ENCODE measurements around the gene CENPQ. TPM values are rescaled to one million over a fixed set of nuclear protein-coding genes. Genes with fewer than 3 reads are reported as not detected.
"Not testable (repeated sequence)": the region's sequence is repeated elsewhere in the genome, so short reads cannot be mapped to it uniquely, and the experiment has no call there.

Gene CENPQ
- total RNA-seq, 2 donors from 2014 or later: 12.0 to 19.0 TPM

DNA sequence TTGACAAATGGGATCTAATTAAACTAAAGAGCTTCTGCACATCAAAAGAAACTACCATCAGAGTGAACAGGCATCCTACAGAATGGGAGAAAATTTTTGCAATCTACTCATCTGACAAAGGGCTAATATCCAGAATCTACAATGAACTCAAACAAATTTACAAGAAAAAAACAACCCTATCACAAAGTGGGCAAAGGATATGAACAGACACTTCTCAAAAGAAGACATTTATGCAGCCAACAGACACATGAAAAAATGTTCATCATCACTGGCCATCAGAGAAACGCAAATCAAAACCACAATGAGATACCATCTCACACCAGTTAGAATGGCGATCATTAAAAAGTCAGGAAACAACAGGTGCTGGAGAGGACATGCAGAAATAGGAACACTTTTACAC, 13.4 kb downstream of the CENPQ start:
- not testable (repeated sequence) for H3K4me1 Mint-ChIP-seq; H3K27ac Mint-ChIP-seq; H3K4me3 Mint-ChIP-seq; H3K27me3 Mint-ChIP-seq; H3K9me3 Mint-ChIP-seq; ATAC-seq (replicated peaks)
- peaks cover 48% of the 10 kb centered on the region for H3K36me3 Mint-ChIP-seq (ENCODE audit: low read depth)

DNA sequence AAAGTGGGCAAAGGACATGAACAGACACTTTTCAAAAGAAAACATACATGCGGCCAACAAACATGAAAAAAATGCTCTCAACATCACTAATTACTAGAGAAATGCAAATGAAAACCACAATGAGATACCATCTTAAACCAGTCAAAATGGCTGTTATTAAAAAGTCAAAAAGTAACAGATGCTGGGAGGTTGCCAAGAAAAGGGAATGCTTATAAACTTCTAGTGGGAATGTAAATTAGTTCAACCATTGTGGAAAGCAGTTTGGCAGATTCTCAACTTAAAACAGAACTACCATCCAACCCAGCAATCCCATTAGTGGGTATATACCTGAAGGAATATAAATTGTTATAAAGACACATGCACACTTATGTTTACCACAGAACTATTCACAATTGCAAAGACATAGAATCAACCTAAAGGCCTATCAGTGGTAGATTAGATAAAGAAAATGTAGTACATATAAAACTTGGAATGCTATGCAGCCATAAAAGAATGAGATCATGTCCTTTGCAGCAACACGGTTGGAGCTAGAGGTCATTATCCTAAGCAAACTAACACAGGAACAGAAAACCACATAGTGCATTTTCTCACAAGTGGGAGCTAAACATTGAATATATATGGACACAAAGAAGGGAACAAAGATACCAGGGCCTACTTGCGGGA, 16.3 kb downstream of the CENPQ start:
- Mint-ChIP-seq H3K4me3 (no peak overlapping the region), H3K4me1 (peaks cover 3% of the 10 kb centered on the region), H3K9me3 (no peaks in the 10 kb centered on the region), H3K27me3 (no peaks in the 10 kb centered on the region), H3K36me3 (ENCODE audit: low read depth) (peaks cover 20% of the 10 kb centered on the region), H3K27ac (no peak overlapping the region)
- no peak for ATAC-seq (replicated peaks)

DNA sequence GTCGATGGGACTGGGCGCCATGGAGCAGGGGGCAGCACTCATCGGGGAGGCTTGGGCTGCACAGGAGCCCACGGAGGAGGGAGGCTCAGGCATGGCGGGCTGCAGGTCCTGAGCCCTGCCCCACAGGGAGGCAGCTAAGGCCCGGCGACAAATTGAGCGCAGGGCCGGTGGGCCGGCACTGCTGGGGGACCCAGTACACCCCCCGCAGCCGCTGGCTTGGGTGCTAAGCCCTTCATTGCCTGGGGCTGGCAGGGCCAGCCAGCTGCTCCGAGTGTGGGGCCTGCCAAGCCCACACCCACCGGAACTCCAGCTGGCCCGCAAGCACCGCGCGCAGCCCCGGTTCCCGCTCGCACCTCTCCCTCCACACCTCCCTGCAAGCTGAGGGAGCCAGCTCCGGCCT, 18.7 kb downstream of the CENPQ start:
- peaks cover 21% of the 10 kb centered on the region for H3K36me3 Mint-ChIP-seq (ENCODE audit: low read depth)
- H3K27ac Mint-ChIP-seq; H3K4me1 Mint-ChIP-seq; ATAC-seq (replicated peaks); H3K27me3 Mint-ChIP-seq; H3K9me3 Mint-ChIP-seq; H3K4me3 Mint-ChIP-seq: not testable (repeated sequence)

DNA sequence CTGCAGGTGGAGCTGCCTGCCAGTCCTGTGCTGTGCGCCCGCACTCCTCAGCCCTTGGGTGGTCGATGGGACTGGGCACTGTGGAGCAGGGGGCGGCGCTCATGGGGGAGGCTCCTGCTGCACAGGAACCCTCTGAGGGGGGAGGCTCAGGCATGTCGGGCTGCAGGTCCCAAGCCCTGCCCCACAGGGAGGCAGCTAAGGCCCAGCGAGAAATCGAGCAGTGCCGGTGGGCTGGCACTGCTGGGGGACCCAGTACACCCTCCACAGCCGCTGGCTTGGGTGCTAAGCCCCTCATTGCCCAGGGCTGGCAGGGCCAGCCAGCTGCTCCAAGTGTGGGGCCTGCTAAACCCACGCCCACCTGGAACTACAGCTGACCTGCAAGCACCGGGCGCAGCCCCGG, 20.2 kb downstream of the CENPQ start:
- H3K27ac Mint-ChIP-seq; H3K4me1 Mint-ChIP-seq; ATAC-seq (replicated peaks); H3K4me3 Mint-ChIP-seq; H3K27me3 Mint-ChIP-seq; H3K9me3 Mint-ChIP-seq: not testable (repeated sequence)
- peaks cover 28% of the 10 kb centered on the region for H3K36me3 Mint-ChIP-seq (ENCODE audit: low read depth)

DNA sequence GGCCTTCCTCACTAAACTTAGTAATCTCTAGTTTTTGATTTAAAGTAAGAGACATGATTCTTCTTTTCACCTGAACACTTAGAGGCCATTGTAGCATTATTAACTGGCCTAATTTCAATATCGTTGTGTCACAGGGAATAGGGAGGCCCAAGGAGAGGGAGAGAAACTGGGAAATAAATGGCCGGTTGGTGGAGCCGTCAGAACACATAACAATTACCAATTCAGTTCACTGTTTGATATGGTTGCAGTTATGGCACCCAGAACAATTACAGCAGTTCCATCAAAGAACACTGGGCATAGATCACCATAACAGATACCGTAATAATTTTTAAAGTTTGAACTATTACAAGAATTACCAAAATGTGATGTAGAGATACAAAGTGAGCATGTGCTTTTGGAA, 27.5 kb downstream of the CENPQ start:
- H3K27ac Mint-ChIP-seq: no peak overlapping the region
- peaks cover 49% of the 10 kb centered on the region for H3K36me3 Mint-ChIP-seq (ENCODE audit: low read depth)
- no peaks in the 10 kb centered on the region for H3K27me3 Mint-ChIP-seq
- no peak overlapping the region for H3K4me3 Mint-ChIP-seq
- H3K4me1 Mint-ChIP-seq: no peaks in the 10 kb centered on the region
- H3K9me3 Mint-ChIP-seq: no peaks in the 10 kb centered on the region
- ATAC-seq (replicated peaks): no peak

DNA sequence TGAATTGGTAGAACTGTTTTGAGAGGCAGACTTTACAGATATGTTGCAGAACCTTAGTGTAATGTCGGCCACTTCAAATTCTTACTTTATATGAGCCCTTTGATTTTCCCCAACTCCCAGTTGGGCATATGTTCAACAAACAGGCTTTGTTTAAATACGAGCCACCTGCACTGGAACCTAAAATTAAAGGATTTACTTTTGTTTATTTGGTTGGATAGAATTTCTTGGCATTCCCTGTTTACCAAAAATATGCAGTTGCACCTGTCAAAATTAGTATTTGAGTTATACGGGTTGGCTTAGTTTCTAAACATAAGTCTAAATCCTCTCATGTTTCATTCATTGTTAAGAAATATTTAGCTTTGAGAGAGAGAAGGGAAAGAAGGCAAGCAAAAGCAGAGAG, 34.1 kb downstream of the CENPQ start:
- Mint-ChIP-seq H3K27me3 (no peaks in the 10 kb centered on the region), H3K4me3 (no peak overlapping the region), H3K27ac (no peak overlapping the region), H3K9me3 (no peaks in the 10 kb centered on the region), H3K4me1 (no peaks in the 10 kb centered on the region), H3K36me3 (ENCODE audit: low read depth) (peaks cover 2% of the 10 kb centered on the region)
- no peak for ATAC-seq (replicated peaks)

DNA sequence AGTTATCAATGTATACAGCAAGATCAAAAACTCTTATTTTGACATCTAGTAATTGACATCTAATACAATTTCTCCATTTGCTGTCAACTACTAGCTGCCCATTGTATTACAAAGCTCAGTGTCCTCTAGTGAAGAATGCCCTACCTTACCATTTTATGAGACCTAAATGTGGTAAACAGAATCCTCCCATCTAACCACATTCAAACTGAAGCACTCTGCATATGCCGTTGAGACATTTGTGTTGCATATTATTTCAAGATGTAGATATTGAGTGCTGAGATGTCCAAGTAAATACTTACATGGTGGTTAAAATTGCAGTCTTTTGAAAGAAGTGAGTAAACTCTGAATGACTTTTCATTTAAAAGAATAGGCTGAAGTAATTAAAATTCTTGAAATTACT, 36.0 kb downstream of the CENPQ start:
- no peaks in the 10 kb centered on the region for H3K4me1 Mint-ChIP-seq
- no peaks in the 10 kb centered on the region for H3K36me3 Mint-ChIP-seq (ENCODE audit: low read depth)
- no peak for ATAC-seq (replicated peaks)
- H3K27me3 Mint-ChIP-seq: no peaks in the 10 kb centered on the region
- no peak overlapping the region for H3K27ac Mint-ChIP-seq
- H3K9me3 Mint-ChIP-seq: no peaks in the 10 kb centered on the region
- H3K4me3 Mint-ChIP-seq: no peak overlapping the region

DNA sequence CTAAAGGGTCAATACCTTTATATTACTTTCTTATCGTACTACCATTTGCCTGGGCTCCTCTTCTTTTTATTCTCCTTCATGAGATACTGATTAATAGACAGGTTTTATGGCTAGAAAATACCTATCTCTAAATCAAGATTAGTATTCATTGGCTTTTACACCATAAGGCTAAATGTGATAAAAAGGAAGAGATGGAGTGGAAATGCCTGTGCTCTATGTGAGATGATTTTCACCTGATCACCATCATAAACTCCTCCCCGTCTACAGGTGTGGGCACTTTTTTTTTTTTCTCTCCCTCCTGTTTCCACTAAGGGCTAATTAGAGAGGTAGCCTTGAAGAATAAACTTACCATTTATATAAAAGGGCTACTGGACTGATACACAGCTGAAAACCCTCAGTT, 36.5 kb downstream of the CENPQ start, which contains the start of gene GLYATL3:
Gene GLYATL3, plus strand, starts transcription at position 301 of the 400 bp plus-strand sequence. CDS start 12,068 bp downstream, outside the sequence.
- H3K9me3 Mint-ChIP-seq: no peaks in the 10 kb centered on the region
- H3K27me3 Mint-ChIP-seq: no peaks in the 10 kb centered on the region
- H3K4me1 Mint-ChIP-seq: no peaks in the 10 kb centered on the region
- no peak within 1 kb of the TSS for H3K4me3 Mint-ChIP-seq
- no peak within 1 kb of the TSS for H3K27ac Mint-ChIP-seq
- no peaks in the 10 kb centered on the region for H3K36me3 Mint-ChIP-seq (ENCODE audit: low read depth)
- no peak for ATAC-seq (replicated peaks)

DNA sequence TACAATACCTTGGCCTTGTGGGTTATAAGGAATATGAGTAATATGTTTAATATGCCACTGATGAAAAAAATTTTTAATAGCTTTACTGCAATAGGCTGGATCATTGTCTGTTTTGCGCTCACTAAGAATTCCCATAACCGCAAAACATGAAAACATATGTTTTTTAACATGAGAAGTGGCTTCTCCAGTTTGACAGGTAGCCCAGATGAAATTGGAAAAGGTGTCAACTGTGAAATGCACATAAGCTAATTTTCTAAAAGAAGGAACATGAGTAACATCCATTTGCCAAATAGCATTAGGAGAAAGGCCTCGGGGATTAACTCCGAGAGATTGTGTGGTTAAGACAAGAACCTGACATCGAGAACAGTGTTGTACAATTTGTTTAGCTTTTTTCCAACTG, 41.5 kb downstream of the CENPQ start:
- Mint-ChIP-seq H3K27me3 (peaks cover 10% of the 10 kb centered on the region), H3K9me3 (peaks cover 4% of the 10 kb centered on the region), H3K27ac (no peak overlapping the region), H3K36me3 (ENCODE audit: low read depth) (no peaks in the 10 kb centered on the region), H3K4me1 (no peaks in the 10 kb centered on the region), H3K4me3 (no peak overlapping the region)
- ATAC-seq (replicated peaks): no peak

DNA sequence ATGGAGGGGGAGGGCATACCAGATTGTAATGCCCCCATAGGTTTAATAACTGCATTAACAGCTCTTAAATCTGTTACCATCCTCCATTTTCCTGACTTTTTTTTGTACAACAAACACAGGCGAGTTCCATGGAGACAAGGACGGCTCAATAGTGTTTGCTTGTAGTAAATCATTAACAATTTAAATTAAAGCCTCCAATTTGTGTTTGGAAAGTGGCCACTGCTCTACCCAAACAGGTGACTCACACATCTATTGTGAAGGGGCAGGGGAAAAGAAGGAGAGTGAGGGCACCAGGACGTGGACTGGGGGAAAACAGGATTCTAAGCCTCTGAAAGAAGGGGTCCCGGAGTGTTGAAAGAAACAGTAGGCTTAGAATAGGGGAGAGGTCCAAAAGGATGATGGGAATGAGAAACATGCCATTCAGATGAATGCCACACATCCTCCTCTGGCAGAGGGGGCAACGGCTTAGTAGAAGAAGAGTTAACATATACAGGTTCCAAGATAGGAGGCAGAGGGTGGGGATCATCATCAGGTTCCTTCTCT, 43.5 kb downstream of the CENPQ start:
- Mint-ChIP-seq H3K9me3 (peaks cover 4% of the 10 kb centered on the region), H3K36me3 (ENCODE audit: low read depth) (no peaks in the 10 kb centered on the region), H3K27ac (no peak overlapping the region), H3K4me1 (no peaks in the 10 kb centered on the region), H3K4me3 (no peak overlapping the region), H3K27me3 (peaks cover 14% of the 10 kb centered on the region)
- no peak for ATAC-seq (replicated peaks)

DNA sequence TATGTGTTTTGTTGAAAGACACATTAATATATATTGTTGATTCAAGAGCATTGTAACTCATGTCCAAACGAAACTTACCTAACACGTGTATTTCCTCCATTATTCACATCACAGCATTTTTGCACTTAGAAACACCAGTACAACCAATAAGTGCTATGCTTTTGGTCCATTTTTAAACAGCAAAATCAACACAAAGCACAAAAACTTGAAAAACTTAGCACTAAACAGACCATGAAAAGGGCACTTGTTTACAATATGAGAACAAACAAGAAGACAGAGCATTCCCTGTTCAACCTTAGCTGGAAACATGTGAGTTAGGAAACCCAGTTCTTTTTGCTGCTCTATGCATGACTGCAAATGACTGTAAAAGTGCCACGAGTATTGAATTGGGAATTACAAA, 46.2 kb downstream of the CENPQ start:
- Mint-ChIP-seq H3K27me3 (peaks cover 18% of the 10 kb centered on the region), H3K4me3 (no peak overlapping the region), H3K36me3 (ENCODE audit: low read depth) (no peaks in the 10 kb centered on the region), H3K4me1 (no peaks in the 10 kb centered on the region), H3K27ac (no peak overlapping the region), H3K9me3 (peaks cover 4% of the 10 kb centered on the region)
- ATAC-seq (replicated peaks): no peak

DNA sequence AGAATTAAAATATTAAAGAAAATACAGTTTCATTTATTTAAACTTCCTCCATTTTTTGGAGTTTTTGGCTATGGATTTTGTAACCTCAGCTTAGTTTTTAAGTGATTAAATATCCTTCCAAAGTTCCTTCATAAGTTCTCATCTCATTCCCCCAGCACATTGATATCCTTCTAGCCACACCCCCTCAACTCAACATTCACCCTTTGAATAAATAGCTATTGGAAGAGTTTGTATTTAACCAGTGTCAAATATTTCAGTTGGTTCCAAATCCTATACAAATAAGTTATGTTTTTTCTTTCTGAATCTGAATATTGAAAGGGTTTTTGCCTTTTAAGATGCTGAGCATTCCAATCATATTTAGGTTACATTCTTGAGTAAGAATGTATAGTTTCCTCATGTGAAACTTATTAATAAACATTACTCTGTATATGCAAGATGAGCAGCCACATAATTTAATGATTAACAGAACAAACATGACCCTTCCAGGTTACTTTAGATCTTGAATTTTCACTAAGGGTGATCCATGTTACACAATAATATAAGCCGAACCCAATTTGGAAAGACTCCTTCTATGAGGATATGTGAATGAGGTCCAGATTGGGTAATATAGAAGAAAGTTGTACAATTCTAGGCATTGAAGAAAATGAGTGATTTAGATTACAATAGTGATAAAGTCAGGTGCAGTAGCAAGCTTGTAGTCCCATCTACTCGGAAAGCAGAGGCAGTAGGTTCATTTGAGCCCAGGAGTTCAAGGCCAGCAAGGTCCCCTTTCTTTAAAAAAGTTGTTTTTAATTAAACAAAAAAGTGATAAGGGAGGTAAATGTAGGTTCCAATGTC, 50.2 kb downstream of the CENPQ start:
- Mint-ChIP-seq H3K4me1 (no peaks in the 10 kb centered on the region), H3K9me3 (no peaks in the 10 kb centered on the region), H3K27ac (no peak overlapping the region), H3K27me3 (peaks cover 16% of the 10 kb centered on the region), H3K4me3 (no peak overlapping the region), H3K36me3 (ENCODE audit: low read depth) (no peaks in the 10 kb centered on the region)
- no peak for ATAC-seq (replicated peaks)

DNA sequence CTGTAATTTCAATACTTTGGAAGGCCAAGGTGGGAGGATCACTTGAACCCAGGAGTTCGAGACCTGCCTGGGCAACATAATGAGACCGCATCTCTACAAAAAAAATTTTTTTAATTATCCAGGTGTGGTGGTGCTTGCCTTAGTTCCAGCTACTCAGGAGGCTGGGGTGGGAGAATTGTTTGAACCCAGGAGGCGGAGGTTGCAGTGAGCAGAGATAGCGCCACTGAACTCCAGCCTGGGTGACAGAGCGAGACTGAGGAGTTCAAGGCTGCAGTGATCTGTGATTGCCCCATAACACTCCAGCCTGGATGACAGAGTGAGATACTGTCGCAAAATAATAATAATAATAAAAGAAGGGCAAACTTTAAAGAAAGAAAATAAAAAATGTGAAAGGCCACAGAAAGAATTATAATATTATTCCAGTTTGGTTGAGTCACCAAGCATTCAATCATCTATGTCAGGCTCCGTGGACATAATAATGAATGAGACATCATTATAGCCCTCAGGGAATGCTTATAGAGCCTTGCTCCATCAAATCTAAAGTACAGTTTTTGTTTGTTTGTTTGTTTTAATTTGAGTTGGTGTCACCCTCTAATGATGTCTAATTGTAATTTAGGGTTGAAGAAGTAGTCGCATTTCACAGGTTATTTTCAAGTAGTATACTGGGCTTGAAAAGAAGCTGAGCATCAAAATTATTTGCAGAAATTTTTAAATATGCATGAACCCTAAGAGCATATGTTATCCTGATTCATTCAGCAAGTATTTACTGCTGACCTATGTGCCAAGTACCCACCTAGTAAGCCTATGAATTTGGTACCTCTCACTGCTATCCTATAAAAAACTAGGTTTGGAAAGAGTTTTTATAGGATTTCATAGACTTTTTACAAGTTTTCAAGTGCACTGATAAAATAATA, 51.7 kb downstream of the CENPQ start:
- Mint-ChIP-seq H3K27me3 (peaks cover 14% of the 10 kb centered on the region), H3K36me3 (ENCODE audit: low read depth) (no peaks in the 10 kb centered on the region), H3K4me3 (no peak overlapping the region), H3K27ac (no peak overlapping the region), H3K4me1 (no peaks in the 10 kb centered on the region), H3K9me3 (no peaks in the 10 kb centered on the region)
- ATAC-seq (replicated peaks): no peak

DNA sequence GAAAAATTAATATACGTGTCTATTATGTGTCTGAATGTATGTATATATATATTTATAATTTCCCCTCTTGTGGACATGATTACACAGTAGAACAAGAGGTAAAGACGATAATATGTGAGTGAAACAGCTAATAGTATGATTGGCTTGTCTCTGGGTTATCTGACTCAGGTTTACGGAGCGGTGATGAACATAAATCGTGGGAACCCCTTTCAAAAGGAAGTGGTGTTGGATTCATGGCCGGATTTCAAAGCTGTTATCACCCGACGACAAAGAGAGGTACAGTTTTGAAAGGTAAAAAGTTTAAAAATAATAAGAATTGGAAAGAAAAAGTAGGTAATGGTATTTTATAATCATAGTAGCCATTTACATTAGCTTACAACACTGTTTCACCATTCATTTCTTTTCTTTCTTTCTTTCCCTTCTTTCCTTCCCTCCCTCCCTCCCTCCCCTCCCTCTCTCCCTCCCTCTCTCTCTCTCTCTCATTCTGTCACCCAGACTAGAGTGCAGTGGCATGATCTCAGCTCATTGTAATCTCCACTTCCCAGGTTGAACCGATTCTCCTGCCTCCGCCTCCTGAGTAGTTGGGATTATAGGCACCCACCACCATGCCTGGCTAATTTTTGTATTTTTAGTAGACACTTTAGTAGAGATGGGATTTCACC, 52.4 kb downstream of the CENPQ start:
- no peak for ATAC-seq (replicated peaks)
- H3K27me3 Mint-ChIP-seq: peaks cover 16% of the 10 kb centered on the region
- H3K4me3 Mint-ChIP-seq: no peak overlapping the region
- H3K27ac Mint-ChIP-seq: no peak overlapping the region
- no peaks in the 10 kb centered on the region for H3K9me3 Mint-ChIP-seq
- H3K36me3 Mint-ChIP-seq (ENCODE audit: low read depth): no peaks in the 10 kb centered on the region
- H3K4me1 Mint-ChIP-seq: no peaks in the 10 kb centered on the region
